Endodermal cell (in vitro differentiated cells): Measurements from ENCODE around the gene RFC3. TPM values are rescaled to one million over a fixed set of nuclear protein-coding genes. Genes with fewer than 3 reads are reported as not detected.
A peak's percentile ranks its signal among the peaks of the same experiment; 100 is the strongest.

Source experiments
- DNase-seq: peaks from one replicate; pipeline ENCODE4 v3.0.0-alpha.2; 2017
- H3K27ac ChIP-seq: 2 replicates; pipeline ENCODE4 v1.5.1; 2013; ENCODE audit warnings: mild to moderate bottlenecking, low read depth, low read length, moderate library complexity
- H3K27me3 ChIP-seq: 2 replicates; pipeline ENCODE4 v1.6.1; 2013; ENCODE audit warnings: mild to moderate bottlenecking, low read length, moderate library complexity; ENCODE audit not compliant: insufficient read depth, control insufficient read depth, poor library complexity, severe bottlenecking
- H3K36me3 ChIP-seq: 2 replicates; pipeline ENCODE4 v1.7.0; 2013; ENCODE audit warnings: mild to moderate bottlenecking, low read length, moderate library complexity; ENCODE audit not compliant: control insufficient read depth, insufficient read depth
- H3K4me1 ChIP-seq: one replicate; pipeline ENCODE4 v1.7.0; 2013; ENCODE audit warnings: low read length; ENCODE audit not compliant: control insufficient read depth, insufficient read depth
- H3K4me3 ChIP-seq: 2 replicates; pipeline ENCODE4 v1.5.1; 2013; ENCODE audit warnings: mild to moderate bottlenecking, low read length, moderate library complexity
- H3K9ac ChIP-seq: 2 replicates; pipeline ENCODE4 v1.6.1; 2013; ENCODE audit warnings: mild to moderate bottlenecking, low read length, moderate library complexity; ENCODE audit not compliant: poor library complexity, severe bottlenecking; ENCODE audit errors: extremely low read depth
- H3K9me3 ChIP-seq: 2 replicates; pipeline ENCODE4 v1.6.1; 2013; ENCODE audit warnings: mild to moderate bottlenecking, low read length, moderate library complexity; ENCODE audit not compliant: control insufficient read depth
- H3K27ac Mint-ChIP-seq: 2 replicates; pipeline ENCODE4 v1.8.0; 2020; ENCODE audit warnings: mixed read lengths
- H3K27me3 Mint-ChIP-seq: 2 replicates; pipeline ENCODE4 v1.8.0; 2021; ENCODE audit warnings: mild to moderate bottlenecking, mixed read lengths; ENCODE audit not compliant: insufficient read depth
- H3K36me3 Mint-ChIP-seq: 2 replicates; pipeline ENCODE4 v1.8.0; 2020; ENCODE audit warnings: low read depth, mixed read lengths
- H3K4me1 Mint-ChIP-seq: 2 replicates; pipeline ENCODE4 v1.8.0; 2020; ENCODE audit warnings: mixed read lengths
- H3K4me3 Mint-ChIP-seq: 2 replicates; pipeline ENCODE4 v1.8.0; 2020; ENCODE audit warnings: mild to moderate bottlenecking, moderate library complexity, mixed read lengths
- H3K9me3 Mint-ChIP-seq: 2 replicates; pipeline ENCODE4 v1.8.0; 2020; ENCODE audit warnings: mild to moderate bottlenecking, mixed read lengths
- WGBS, 2 experiments: methylation state at CpG; one replicate each; pipeline versions ENCODE4 v1.1.5 to v1.1.7; 2013; ENCODE audit warnings: missing lambda C conversion rate in 2 of 2, mixed read lengths in 1 of 2; ENCODE audit not compliant: insufficient coverage in 1 of 2, insufficient read length in 1 of 2; 5-methylcytosine and 5-hydroxymethylcytosine counted together
- total RNA-seq, 2 donors: library from RNA; stranded (reverse); fragmentation: NEBNext Ultra II Directional in 1 of 2; extraction: Animal tissue kit (Norgen Biotek cat#: 25700) in 1 of 2; gene quantifications; 2 replicates in 1 of 2; 3 replicates in 1 of 2; pipeline ENCODE4 v1.2.1, GENCODE V29; 2021
- TF ChIP-seq, protein P1 (sequence below): fragments of 200-600 bp; sonication (generic); conservative IDR thresholded peaks from 2 replicates; pipeline ENCODE4 v1.5.0; 2021; ENCODE audit warnings: antibody characterized with exemption, mild to moderate bottlenecking

Gene RFC3
- total RNA-seq, 2 donors from 2014 or later: 29.8 to 34.2 TPM

DNA sequence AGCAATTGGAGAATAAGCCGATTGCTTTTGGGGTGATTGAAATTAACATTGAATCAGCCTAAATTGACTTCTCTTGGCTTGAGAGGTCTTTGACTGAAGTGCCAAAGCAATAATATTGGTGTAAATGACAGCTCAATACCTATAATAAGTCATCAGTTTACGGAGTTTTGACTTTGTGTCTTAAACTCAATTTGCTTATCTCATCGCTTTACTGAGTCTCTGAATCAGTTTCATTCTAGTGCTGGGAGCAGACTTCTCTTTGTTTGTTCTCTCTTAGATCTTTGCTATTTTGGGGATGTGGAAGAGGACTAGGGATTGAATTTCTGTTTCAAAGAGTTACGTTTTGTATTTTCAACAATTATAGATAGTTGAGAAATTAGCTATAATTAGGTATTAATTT is 7.1 kb downstream of the RFC3 start:
- TF ChIP-seq, protein P1, sequence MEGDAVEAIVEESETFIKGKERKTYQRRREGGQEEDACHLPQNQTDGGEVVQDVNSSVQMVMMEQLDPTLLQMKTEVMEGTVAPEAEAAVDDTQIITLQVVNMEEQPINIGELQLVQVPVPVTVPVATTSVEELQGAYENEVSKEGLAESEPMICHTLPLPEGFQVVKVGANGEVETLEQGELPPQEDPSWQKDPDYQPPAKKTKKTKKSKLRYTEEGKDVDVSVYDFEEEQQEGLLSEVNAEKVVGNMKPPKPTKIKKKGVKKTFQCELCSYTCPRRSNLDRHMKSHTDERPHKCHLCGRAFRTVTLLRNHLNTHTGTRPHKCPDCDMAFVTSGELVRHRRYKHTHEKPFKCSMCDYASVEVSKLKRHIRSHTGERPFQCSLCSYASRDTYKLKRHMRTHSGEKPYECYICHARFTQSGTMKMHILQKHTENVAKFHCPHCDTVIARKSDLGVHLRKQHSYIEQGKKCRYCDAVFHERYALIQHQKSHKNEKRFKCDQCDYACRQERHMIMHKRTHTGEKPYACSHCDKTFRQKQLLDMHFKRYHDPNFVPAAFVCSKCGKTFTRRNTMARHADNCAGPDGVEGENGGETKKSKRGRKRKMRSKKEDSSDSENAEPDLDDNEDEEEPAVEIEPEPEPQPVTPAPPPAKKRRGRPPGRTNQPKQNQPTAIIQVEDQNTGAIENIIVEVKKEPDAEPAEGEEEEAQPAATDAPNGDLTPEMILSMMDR: no peak
- no peak overlapping the region for H3K4me3 Mint-ChIP-seq
- no peaks in the 10 kb centered on the region for H3K27me3 ChIP-seq
- H3K9me3 Mint-ChIP-seq: no peaks in the 10 kb centered on the region
- H3K27ac ChIP-seq: no peak overlapping the region
- no peaks in the 10 kb centered on the region for H3K4me1 ChIP-seq
- no peak for DNase-seq
- no peaks in the 10 kb centered on the region for H3K9me3 ChIP-seq
- H3K9ac ChIP-seq: no peak overlapping the region
- H3K27ac Mint-ChIP-seq: no peak overlapping the region
- WGBS, 2 experiments: 90 to 100% methylated on average over 1 to 4 of the region's 4 CpGs
- peaks cover 44% of the 10 kb centered on the region for H3K36me3 Mint-ChIP-seq
- H3K36me3 ChIP-seq: peaks cover 73% of the 10 kb centered on the region
- H3K4me1 Mint-ChIP-seq: no peaks in the 10 kb centered on the region
- no peaks in the 10 kb centered on the region for H3K27me3 Mint-ChIP-seq
- no peak overlapping the region for H3K4me3 ChIP-seq

DNA sequence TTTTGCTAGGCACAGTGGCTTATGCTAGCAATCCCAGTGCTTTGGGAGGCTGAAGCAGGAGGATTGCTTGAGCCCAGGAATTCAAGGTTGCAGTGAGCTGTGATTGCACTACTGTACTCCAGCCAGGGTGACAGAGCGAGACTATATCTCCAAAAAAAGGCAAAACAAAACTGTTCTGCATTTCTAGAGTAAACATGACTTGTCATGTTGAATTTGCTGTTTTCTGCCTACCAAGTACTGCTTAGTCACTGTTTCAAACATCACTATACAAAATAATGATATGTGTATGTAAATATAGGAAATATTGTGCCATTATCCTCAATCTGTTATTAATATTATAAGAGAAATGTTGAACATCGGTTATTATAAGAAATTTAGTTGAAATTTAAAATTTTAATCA is 9.2 kb downstream of the RFC3 start:
- Histone ChIP-seq H3K9ac (no peak overlapping the region), H3K27me3 (no peaks in the 10 kb centered on the region), H3K27ac (no peak overlapping the region), H3K36me3 (peaks cover 74% of the 10 kb centered on the region), H3K9me3 (no peaks in the 10 kb centered on the region), H3K4me1 (no peaks in the 10 kb centered on the region), H3K4me3 (no peak overlapping the region)
- Mint-ChIP-seq H3K27me3 (no peaks in the 10 kb centered on the region), H3K36me3 (peaks cover 47% of the 10 kb centered on the region), H3K4me3 (no peak overlapping the region), H3K27ac (no peak overlapping the region), H3K9me3 (no peaks in the 10 kb centered on the region), H3K4me1 (no peaks in the 10 kb centered on the region)
- WGBS, 2 experiments: 92% methylated on average over 1 of the region's 2 CpGs; no CpG with 5 or more reads in 1 of the 2 experiments
- TF ChIP-seq, protein P1: no peak
- no peak for DNase-seq

DNA sequence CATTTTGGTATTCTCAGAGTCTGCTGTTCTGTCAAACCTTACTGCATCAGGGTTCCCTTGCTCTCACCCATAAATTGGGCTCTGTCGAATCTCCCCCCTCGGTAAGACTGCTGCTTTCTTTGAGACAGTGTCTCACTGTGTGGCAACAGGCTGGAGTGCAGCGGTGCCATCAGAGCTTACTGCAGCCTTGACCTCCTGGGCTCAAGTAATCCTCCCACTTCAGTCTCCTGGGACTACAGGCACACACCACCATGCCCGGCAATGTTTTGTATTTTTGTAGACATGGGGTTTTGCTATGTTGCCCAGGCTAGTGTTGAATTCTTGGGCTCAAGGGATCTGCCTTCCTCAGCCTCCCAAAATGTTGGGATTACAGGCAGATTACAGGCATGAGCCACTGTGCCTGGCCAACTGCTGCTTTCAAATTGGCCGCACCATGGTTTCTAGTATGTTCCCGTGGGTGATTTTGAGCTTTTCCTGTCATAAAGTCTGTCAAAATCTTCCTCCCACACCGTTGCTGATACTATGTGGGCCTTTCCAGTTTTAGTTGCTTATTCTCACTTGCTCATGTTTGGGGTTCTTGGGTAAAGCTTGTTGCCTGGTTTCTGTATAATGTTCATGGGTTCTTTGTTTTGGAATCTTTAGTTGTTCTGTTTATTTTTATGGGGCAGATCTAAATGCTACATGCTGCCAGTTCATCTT is 10.6 kb downstream of the RFC3 start:
- no peaks in the 10 kb centered on the region for H3K9me3 Mint-ChIP-seq
- no peak overlapping the region for H3K4me3 Mint-ChIP-seq
- H3K36me3 Mint-ChIP-seq: peaks cover 46% of the 10 kb centered on the region
- peaks cover 74% of the 10 kb centered on the region for H3K36me3 ChIP-seq
- H3K4me1 Mint-ChIP-seq: no peaks in the 10 kb centered on the region
- 95 to 98% methylated on average over 4 to 7 of the region's 7 CpGs for WGBS, 2 experiments
- TF ChIP-seq, protein P1: no peak
- H3K4me1 ChIP-seq: no peaks in the 10 kb centered on the region
- H3K27ac Mint-ChIP-seq: peak overlapping the region; percentile 35
- no peaks in the 10 kb centered on the region for H3K27me3 ChIP-seq
- no peak overlapping the region for H3K4me3 ChIP-seq
- no peak overlapping the region for H3K9ac ChIP-seq
- H3K27me3 Mint-ChIP-seq: no peaks in the 10 kb centered on the region
- no peak for DNase-seq
- H3K27ac ChIP-seq: no peak overlapping the region
- H3K9me3 ChIP-seq: no peaks in the 10 kb centered on the region
